Mononuclear cell (primary cell): ENCODE measurements around the gene ZNRF3. TPM values are rescaled to one million over a fixed set of nuclear protein-coding genes. Genes with fewer than 3 reads are reported as not detected.

ENCODE experiments used
- H3K27me3 ChIP-seq: 2 replicates; pipeline ENCODE4 v1.6.0; 2011; ENCODE audit warnings: low read length, control low read depth; ENCODE audit not compliant: insufficient read depth
- H3K4me1 ChIP-seq: 2 replicates; pipeline ENCODE4 v1.5.1; 2011; ENCODE audit warnings: mild to moderate bottlenecking, low read length, control low read depth; ENCODE audit not compliant: insufficient read depth
- H3K4me3 ChIP-seq: 2 replicates; pipeline ENCODE4 v1.5.1; 2011; ENCODE audit warnings: mild to moderate bottlenecking, low read length, moderate library complexity
- H3K9me3 ChIP-seq: 2 replicates; pipeline ENCODE4 v1.5.1; 2011; ENCODE audit warnings: low read depth, mild to moderate bottlenecking, control low read depth, low read length
- total RNA-seq: library from RNA; depleted of rRNA; stranded (reverse); fragments of >200 nt; gene quantifications from one replicate; pipeline ENCODE4 v1.2.3, GENCODE V29; 2012

The ZNRF3 gene
- total RNA-seq, 1 donor = 0.52 TPM

DNA sequence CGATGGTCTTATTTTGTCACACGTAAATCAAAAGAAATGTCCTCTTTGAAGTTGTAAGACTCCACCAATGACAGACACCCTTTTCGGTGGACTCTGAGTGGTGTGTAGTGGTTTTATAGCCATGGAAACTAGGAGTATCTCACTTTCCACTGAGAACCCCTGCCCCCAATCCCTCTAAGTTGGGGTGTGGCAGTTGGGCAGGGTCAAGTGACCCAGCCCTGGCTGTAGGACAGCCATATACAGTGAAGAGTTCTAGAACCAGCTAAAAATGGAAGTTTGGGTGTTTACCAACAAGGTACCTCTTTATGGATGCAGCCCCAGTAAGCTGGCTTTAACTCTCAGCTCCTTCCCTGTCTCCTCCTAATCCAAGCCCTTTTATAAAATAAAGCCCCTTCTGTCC is 173.1 kb downstream of the ZNRF3 start:
- Histone ChIP-seq H3K4me1 (no peaks in the 10 kb centered on the region), H3K9me3 (no peaks in the 10 kb centered on the region), H3K27me3 (peaks cover 3% of the 10 kb centered on the region), H3K4me3 (no peak overlapping the region)

DNA sequence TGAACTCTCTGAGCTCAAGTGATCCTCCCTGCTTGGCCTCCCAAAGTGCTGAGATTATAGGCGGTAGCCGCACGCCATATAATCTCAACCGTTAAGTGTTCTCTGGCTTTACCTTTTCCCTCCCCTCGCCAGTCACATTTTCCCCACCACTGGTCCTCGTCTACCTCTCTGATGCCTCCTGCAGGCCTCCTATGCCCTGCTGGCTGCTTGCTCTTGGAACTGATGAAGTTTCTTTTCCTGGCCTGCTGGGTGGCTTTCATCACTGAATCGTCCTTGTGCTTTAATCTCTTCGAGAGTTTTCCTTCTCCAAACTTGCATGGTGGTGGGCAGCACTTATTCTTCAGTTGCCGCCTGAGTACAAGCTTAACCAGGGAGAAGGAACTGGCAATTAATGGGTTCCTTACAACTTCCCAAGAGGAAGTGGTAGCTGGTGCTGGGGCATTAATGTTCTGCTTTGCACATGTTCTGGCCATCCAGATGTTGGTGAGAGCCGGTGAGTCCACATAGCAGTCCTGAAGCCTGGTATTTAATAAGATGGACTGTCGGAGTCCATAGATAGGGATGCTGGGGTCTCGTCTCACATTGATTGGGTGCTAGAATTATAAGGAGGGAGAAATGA is 177.0 kb downstream of the ZNRF3 start:
- Histone ChIP-seq H3K27me3 (peaks cover 7% of the 10 kb centered on the region), H3K9me3 (no peaks in the 10 kb centered on the region), H3K4me3 (no peak overlapping the region), H3K4me1 (peaks cover 2% of the 10 kb centered on the region)

DNA sequence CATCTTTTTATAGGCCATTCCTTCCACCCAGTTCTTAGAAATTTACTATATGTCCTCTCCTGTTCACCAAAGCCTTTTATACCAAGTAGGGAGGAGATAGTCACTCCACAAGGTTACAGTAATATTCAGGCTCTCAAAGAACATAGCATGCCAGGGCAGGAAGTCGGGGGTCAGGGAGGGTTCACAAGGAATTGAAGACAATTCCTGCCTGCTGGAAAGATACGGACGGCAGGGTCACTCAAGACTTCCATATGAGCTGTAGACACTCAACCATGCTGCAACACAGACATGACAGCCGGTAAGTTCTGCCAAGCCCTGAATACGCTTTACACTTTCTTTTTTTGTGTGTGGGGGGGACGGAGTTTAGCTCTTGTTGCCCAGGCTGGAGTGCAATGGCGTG is 177.6 kb downstream of the ZNRF3 start:
- no peak overlapping the region for H3K4me3 ChIP-seq
- H3K4me1 ChIP-seq = peaks cover 7% of the 10 kb centered on the region
- H3K9me3 ChIP-seq = no peaks in the 10 kb centered on the region
- H3K27me3 ChIP-seq = peaks cover 7% of the 10 kb centered on the region

DNA sequence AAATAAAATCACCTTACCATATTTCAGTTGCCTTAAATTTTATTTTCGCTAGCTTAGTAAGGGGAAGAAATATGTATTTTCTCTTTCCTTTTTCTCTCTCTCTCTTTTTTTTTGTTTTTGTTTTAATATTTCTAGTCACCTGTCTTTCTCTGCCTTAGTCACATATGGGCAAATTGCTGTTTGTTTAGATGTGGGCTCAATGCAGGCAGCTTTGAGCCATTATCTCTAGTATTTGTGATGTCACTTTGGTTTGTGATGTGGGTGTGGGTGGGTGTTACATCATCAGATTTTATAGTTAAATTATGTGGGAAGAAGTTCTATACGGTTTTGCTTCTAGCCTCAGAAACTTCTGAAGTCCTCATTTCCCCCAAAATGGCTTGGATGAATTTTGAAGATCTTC is 178.4 kb downstream of the ZNRF3 start, which contains the start of gene C22orf31:
C22orf31 (minus strand) TSS at position 59 of the 400 bp plus-strand sequence; CDS start at position 20, 39 bp downstream.
- H3K27me3 ChIP-seq = peaks cover 7% of the 10 kb centered on the region
- H3K4me3 ChIP-seq = no peak within 1 kb of the TSS
- no peaks in the 10 kb centered on the region for H3K9me3 ChIP-seq
- peaks cover 7% of the 10 kb centered on the region for H3K4me1 ChIP-seq

DNA sequence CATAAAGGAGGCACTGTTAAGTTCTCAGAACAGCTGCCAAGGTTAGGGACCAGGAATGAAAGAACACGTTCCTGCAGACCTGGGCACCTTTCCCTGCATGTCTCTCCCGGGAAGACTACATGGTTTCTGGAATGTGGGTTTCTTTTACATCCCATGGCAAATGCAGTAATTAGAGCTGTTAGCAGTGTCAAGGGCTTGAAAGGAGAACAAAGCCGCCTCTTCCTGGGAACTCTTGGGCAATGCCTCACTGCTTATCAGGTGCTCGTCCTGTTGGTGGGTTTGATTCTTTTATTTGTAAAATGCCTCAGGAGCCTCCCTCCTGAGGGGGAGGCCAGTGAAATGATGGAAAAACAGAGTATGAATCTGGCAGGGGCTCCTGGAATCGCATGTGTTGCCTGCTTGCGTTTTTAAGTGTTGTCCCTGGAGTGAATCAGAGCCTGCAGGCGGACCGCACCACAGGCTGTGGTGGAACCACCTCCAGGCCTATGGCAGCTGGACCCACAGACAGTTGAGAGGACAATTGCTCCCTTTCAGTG is 179.0 kb downstream of the ZNRF3 start:
- no peaks in the 10 kb centered on the region for H3K9me3 ChIP-seq
- H3K4me3 ChIP-seq = no peak overlapping the region
- peaks cover 7% of the 10 kb centered on the region for H3K27me3 ChIP-seq
- peaks cover 7% of the 10 kb centered on the region for H3K4me1 ChIP-seq

DNA sequence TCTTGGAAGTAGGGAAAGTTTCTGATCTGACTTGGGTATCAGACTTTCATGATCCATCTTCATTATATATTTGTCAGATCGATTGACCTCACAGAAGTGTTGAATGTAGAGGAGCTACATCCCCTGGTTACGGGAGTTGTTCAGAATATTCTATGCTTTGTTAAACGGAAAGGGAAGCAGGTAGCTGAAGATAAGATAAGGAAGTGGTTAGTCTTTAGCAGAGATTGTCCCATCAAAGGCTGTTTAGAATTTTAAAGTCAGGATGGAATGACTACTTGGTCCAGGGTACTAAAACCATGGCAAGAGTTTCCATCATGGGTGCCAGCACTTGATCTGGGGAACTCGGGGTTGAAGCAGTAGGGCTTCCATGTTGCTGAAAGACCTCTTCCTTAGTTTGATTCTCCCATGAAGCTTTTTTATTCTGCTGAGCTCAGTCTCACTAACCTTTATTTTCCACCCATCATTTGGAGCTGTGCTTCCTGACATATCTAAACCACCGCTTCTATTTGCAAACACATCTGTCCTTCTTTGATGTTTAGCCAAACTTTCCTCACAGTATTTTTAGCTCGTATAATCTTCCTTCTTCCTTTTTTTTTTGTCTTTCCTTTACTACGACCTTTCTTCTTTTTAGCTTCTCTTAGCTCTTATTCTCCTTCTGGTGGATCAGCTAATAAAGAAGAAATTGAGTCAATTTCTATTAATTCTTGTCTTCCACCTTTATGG is 182.3 kb downstream of the ZNRF3 start:
- Histone ChIP-seq H3K4me3 (no peak overlapping the region), H3K27me3 (peaks cover 18% of the 10 kb centered on the region), H3K9me3 (no peaks in the 10 kb centered on the region), H3K4me1 (peaks cover 7% of the 10 kb centered on the region)

DNA sequence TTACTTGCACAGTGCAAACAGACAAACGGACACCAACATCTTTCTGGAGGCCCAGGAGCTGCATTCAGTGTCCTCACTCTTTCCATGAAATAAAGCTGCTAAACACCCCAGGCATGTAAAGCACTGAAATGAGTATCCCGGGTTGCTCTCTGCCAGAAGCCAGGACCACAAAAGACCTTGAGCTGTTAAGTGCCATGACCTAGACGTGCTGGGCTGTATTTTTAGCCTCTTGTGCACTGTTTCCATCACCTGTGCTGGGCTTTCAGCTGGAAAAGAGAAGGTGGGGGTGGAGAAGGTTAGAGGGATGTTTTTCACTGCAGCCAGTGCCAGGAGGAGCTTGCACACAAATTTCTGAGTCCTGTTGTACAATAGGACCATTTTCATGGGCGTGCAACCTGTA is 186.1 kb downstream of the ZNRF3 start:
- H3K4me1 ChIP-seq = peaks cover 31% of the 10 kb centered on the region
- no peak overlapping the region for H3K4me3 ChIP-seq
- peaks cover 39% of the 10 kb centered on the region for H3K27me3 ChIP-seq
- no peaks in the 10 kb centered on the region for H3K9me3 ChIP-seq

DNA sequence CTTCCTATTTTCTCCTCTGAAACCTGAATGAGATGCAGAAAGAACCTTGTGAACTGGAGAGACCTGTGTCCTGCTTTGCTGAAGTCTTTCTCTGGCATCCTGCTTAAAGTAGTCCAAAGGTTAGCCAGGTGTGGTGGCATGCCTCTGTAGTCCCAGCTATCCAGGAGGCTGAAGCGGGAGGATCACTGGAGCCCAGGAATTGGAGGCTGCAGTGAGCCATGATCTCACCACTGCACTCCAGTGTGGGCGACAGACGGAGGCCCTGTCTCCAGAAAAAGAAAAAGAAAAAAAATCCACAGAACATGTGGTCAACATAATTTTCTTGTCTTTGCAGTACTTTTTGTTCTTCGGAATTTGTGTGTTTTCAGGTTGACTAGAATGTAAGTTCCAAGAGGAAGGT is 187.1 kb downstream of the ZNRF3 start:
- Histone ChIP-seq H3K4me3 (no peak overlapping the region), H3K27me3 (peaks cover 50% of the 10 kb centered on the region), H3K9me3 (no peaks in the 10 kb centered on the region), H3K4me1 (peaks cover 28% of the 10 kb centered on the region)

DNA sequence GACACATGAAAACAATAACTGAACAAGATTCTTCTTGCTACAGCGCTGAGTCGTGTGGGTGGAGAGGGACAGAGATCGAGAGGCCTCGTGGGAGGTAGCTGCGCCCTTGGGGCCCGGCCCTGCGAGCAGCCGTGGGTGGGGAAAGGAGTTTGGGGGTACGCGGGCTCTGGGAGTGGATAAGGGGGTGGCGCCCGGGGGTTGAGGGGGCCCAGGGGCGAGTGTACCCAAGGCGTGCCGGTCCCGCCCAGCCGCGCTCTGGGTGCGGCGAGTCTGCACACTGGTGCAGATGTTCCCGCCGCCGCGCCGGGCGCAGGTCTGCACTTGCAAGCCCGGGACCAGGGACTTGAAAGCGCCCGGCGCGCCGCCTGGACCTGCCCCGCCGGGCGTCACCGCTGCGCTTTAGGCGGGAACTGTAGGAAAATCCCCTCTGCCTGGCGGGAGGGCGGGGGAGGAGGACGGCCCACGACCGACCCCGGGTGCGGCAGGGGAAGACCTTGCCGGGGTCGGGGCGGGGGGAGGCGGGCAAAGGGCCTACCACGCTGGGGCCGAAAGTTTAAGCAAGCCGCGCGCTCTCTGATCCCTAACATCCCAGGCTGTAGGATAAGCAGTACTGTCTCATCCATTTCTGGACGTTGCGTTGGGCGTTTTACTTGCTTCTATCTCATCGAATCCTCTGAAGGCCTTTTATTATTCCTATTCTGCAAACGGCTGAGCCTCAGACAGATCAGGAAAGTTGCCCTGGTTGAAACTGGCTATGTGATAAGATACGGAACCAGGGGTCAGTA is 188.1 kb downstream of the ZNRF3 start:
- peaks cover 24% of the 10 kb centered on the region for H3K4me1 ChIP-seq
- H3K9me3 ChIP-seq = no peaks in the 10 kb centered on the region
- H3K4me3 ChIP-seq = no peak overlapping the region
- peaks cover 57% of the 10 kb centered on the region for H3K27me3 ChIP-seq

DNA sequence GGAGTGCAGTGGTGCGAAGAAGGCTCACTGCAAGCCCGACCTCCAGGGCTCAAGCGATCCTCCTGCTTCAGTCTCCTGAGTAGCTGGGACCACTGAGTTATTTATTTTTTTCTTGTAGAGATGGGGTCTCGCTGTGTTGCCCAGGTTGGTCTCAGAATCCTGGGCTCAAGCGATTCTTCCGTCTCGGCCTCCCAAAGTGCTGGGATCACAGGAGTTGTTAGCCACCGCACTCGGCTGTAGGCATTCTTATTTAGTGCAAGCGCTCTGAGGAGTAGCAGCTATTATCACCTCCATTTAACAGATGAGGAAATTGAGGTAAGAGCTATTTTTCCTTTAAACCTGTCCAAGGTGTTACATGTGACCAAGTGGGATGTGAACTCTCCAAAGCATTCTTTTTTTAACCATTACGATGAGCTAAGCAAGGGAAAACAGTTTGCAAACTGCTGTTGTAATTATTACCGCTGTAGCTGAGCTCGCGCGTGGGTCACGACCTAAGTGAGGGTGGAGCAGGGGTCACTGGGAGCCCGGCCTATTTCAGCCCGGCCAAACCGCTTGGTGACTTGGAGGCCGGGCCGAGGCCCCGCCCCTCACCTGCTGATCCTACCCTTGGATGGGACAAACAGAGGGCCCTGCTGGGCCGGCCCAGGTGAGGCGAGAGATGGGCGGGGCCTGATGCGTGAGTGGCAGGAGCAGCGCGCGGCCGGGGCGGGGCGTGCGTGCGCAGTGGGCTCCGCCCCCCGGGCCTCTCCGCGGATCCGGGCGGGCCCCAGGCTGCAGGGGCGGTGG is 189.0 kb downstream of the ZNRF3 start:
- Histone ChIP-seq H3K4me3 (peak overlapping the region; percentile 31), H3K27me3 (peaks cover 64% of the 10 kb centered on the region)

DNA sequence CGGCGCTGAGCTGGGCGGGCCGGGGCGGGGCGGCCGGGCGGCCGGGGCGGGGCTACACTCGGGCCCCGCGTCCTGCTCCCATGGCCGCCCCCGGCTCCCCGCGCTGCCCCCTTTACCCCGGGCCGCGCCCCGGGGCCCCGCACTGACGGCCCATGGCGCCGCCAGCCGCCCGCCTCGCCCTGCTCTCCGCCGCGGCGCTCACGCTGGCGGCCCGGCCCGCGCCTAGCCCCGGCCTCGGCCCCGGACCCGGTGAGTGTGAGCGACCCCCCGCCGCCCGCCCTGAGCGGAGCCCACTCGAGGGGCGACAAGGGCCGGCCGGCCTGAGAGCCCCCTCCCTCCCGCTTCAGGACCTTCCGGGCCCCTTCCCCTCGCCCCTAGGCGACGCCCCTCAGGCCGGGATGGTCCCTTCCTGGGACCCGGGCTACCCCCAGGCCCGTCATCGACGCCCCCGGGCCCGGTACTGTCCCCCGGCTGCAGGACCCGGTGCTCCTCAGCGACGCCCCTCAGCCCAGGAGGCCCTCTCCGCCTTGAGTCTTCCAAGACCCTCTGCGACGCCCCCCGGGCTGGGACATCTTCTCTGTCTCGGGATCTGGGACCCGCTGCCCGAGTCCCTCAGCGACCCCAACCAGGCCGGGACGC is 189.7 kb downstream of the ZNRF3 start, which contains the start of gene KREMEN1:
KREMEN1 (plus strand) TSS at position 57 of the 639 bp plus-strand sequence; CDS start at position 153, 96 bp downstream.
- peaks cover 24% of the 10 kb centered on the region for H3K4me1 ChIP-seq
- H3K9me3 ChIP-seq = no peaks in the 10 kb centered on the region
- peaks cover 68% of the 10 kb centered on the region for H3K27me3 ChIP-seq
- H3K4me3 ChIP-seq = peak within 1 kb of the TSS; percentile 36

More for the DNA sequence above, 189.0 kb downstream of the ZNRF3 start:
- Histone ChIP-seq H3K9me3 (no peaks in the 10 kb centered on the region), H3K4me1 (peaks cover 24% of the 10 kb centered on the region)

DNA sequence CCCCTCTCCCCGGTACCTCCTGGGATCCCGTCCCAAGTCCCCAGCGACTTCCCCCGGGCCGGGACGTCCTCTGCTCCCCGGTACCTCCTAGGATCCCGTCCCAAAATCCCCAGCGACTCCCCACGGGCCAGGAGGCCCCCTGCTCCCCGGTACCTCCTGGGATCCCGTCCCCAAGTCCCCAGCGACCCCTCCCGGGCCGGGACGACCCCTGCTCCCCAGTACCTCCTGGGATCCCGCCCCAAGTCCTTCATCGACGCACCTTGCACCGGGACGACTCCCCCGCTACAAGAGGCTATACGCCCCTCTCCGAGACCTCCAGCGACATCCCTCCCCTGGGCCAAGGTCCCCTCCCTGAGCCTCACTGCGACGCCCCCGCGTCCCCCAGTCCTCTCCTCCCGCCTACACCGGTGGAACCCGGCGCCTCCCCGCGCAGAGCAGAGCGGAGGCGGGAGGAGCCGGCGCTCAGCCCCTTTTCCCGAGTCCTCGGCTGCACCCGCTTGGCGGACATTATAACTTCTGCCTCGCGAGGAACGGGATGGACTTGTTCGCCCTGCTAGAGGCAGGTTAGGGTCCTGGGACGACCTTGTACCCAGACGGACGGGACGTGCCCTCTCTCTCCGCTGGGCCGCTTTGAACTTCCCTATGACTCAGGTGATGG is 190.4 kb downstream of the ZNRF3 start:
- H3K4me1 ChIP-seq = peaks cover 24% of the 10 kb centered on the region
- H3K27me3 ChIP-seq = peaks cover 68% of the 10 kb centered on the region
- peak overlapping the region; percentile 36 for H3K4me3 ChIP-seq
- no peaks in the 10 kb centered on the region for H3K9me3 ChIP-seq

DNA sequence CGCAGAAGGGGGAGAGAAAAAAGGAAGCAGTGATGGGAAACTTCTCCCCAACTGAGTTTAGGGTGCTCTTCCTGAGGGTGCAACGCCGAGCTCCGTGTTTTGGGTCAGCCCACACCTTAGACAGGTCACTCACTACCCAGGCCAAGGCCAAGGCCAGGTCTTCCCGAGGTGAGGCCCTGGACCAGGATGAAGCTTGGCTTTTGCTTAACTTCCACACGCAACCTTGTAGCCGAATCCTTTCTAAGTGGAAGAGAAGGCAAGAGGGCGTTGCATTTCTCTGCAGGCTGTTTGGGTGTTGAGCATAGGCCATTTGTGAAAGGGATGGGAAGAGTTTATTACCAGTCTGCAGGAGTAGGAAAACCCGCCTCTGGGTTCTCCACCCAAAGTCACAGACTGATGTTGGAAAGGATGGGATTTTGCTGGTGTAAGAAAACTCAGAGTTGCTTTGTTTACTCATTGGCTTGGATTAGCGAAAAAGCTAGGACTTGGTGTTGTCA is 191.0 kb downstream of the ZNRF3 start:
- peak overlapping the region; percentile 36 for H3K4me3 ChIP-seq
- H3K27me3 ChIP-seq = peaks cover 67% of the 10 kb centered on the region
- peaks cover 24% of the 10 kb centered on the region for H3K4me1 ChIP-seq
- no peaks in the 10 kb centered on the region for H3K9me3 ChIP-seq
